ENCODE data around the gene TMEM185B. TPM values are rescaled to one million over a fixed set of nuclear protein-coding genes. Genes with fewer than 3 reads are reported as not detected.

The TMEM185B gene
- total RNA-seq, 1 donor from 2014 or later, result 29.5 TPM

DNA sequence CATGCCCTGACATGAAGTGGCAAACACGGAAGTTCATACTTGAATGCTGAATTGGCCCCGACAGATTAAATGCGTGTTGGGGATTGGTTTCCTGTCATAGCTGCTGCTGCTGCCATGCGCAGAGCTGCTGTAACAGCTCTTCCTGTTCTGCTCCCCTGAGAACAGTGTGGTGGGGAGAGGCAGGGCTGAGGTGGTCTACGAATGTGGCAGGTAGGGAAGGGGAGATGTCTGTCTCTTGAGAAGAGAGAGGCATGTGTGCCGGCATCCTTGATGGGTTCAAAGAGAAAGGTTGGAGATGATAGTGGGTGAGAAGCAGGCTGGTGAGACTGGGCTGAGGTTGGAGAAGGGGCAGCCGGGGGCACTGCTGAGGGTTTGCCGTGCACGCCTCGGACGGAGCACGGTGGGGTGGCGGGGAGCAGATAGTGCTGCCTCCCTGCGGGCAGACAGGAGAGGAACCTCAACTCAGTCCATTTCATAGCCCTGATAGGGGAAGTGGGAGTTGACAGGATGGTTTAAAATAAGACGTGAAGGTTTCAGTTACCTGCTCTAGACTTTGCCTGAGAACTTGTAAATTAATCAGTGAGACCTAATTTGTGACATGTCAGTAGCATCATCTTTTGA lies 46.1 kb downstream of the TMEM185B start:
- TF ChIP-seq, protein P1, sequence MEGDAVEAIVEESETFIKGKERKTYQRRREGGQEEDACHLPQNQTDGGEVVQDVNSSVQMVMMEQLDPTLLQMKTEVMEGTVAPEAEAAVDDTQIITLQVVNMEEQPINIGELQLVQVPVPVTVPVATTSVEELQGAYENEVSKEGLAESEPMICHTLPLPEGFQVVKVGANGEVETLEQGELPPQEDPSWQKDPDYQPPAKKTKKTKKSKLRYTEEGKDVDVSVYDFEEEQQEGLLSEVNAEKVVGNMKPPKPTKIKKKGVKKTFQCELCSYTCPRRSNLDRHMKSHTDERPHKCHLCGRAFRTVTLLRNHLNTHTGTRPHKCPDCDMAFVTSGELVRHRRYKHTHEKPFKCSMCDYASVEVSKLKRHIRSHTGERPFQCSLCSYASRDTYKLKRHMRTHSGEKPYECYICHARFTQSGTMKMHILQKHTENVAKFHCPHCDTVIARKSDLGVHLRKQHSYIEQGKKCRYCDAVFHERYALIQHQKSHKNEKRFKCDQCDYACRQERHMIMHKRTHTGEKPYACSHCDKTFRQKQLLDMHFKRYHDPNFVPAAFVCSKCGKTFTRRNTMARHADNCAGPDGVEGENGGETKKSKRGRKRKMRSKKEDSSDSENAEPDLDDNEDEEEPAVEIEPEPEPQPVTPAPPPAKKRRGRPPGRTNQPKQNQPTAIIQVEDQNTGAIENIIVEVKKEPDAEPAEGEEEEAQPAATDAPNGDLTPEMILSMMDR (IDR thresholded peaks at IDR 0.05), result peak in 1 of 3 experiments; percentile 12
- TF ChIP-seq POLR2AphosphoS5 (IDR thresholded peaks at IDR 0.05; ENCODE audit: insufficient read depth in 1 of 2, low read depth in 1 of 2) (peak; percentile 63 to 76), POLR2A (IDR thresholded peaks at IDR 0.05) (peak in 1 of 2 donors; percentile 33)
- Histone ChIP-seq H3K4me1 (peaks cover 13% of the 10 kb centered on the region), H3K36me3 (no peaks in the 10 kb centered on the region), H3K27ac (no peak overlapping the region), H3K27me3 (no peaks in the 10 kb centered on the region), H3K4me3 (peak overlapping the region; percentile 25 to 36), H3K9me3 (no peaks in the 10 kb centered on the region)
- DNase-seq (ENCODE audit: extremely low spot score in 2 of 2), result no peak
- intact Hi-C loops (cut with DNase I), result loop anchor here (10.0 kb wide), 1 partner anchor 472 kb away; no protein-coding TSS in a partner anchor

- no peaks in the 10 kb centered on the region for H3K36me3 ChIP-seq
- peaks cover 13% of the 10 kb centered on the region for H3K4me1 ChIP-seq
- DNase-seq (ENCODE audit: extremely low spot score in 2 of 2), result no peak
- H3K9me3 ChIP-seq, result no peaks in the 10 kb centered on the region
- no peak overlapping the region for H3K4me3 ChIP-seq
- no peaks in the 10 kb centered on the region for H3K27me3 ChIP-seq
- no peak for TF ChIP-seq POLR2A (IDR thresholded peaks at IDR 0.05)
- TF ChIP-seq, protein P1 (IDR thresholded peaks at IDR 0.05), result no peak
- no peak for TF ChIP-seq POLR2AphosphoS5 (IDR thresholded peaks at IDR 0.05; ENCODE audit: insufficient read depth in 1 of 2, low read depth in 1 of 2)
- intact Hi-C loops (cut with DNase I), result loop anchor here (10.0 kb wide), 1 partner anchor 472 kb away; no protein-coding TSS in a partner anchor
- H3K27ac ChIP-seq, result no peak overlapping the region
Observed at GRCh38 chr2:120176526-120176925, 46.7 kb downstream of the TMEM185B start.

- peaks cover 13% of the 10 kb centered on the region for H3K4me1 ChIP-seq
- no peaks in the 10 kb centered on the region for H3K27me3 ChIP-seq
- DNase-seq (ENCODE audit: extremely low spot score in 2 of 2), result no peak
- H3K36me3 ChIP-seq, result no peaks in the 10 kb centered on the region
- H3K4me3 ChIP-seq, result no peak overlapping the region
- intact Hi-C loops (cut with DNase I), result loop anchor here (10.0 kb wide), 1 partner anchor 470 kb away; no protein-coding TSS in a partner anchor
- TF ChIP-seq POLR2AphosphoS5 (IDR thresholded peaks at IDR 0.05; ENCODE audit: insufficient read depth in 1 of 2, low read depth in 1 of 2) (peak in 1 of 2 donors; percentile 30), POLR2A (IDR thresholded peaks at IDR 0.05) (no peak)
- TF ChIP-seq, protein P1 (IDR thresholded peaks at IDR 0.05), result peak; percentile 51 to 80 (median 72)
- H3K9me3 ChIP-seq, result no peaks in the 10 kb centered on the region
- H3K27ac ChIP-seq, result no peak overlapping the region
Observed at GRCh38 chr2:120174963-120175581, 48.1 kb downstream of the TMEM185B start.

Small RNAs within 50 kb of the gene (small RNA-seq; reads per million reads assigned to genes)
- gene MTND4LP14, result not detected
- gene RF00019, result not detected

Other genes with a start within 250 kb of the TMEM185B start
- 37.6 TPM for gene EPB41L5, start 210.3 kb downstream of the TMEM185B start, total RNA-seq
- 44.0 TPM for gene RALB, start 29.5 kb upstream of the TMEM185B start, total RNA-seq
- gene INHBB, start 122.7 kb upstream of the TMEM185B start, total RNA-seq, result 19.4 TPM